ENCODE data around the gene ACSS3.
"Not testable (repeated sequence)": the region's sequence is repeated elsewhere in the genome, so short reads cannot be mapped to it uniquely, and the experiment has no call there.

ACSS3 gene, protein sequence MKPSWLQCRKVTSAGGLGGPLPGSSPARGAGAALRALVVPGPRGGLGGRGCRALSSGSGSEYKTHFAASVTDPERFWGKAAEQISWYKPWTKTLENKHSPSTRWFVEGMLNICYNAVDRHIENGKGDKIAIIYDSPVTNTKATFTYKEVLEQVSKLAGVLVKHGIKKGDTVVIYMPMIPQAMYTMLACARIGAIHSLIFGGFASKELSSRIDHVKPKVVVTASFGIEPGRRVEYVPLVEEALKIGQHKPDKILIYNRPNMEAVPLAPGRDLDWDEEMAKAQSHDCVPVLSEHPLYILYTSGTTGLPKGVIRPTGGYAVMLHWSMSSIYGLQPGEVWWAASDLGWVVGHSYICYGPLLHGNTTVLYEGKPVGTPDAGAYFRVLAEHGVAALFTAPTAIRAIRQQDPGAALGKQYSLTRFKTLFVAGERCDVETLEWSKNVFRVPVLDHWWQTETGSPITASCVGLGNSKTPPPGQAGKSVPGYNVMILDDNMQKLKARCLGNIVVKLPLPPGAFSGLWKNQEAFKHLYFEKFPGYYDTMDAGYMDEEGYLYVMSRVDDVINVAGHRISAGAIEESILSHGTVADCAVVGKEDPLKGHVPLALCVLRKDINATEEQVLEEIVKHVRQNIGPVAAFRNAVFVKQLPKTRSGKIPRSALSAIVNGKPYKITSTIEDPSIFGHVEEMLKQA

DNA sequence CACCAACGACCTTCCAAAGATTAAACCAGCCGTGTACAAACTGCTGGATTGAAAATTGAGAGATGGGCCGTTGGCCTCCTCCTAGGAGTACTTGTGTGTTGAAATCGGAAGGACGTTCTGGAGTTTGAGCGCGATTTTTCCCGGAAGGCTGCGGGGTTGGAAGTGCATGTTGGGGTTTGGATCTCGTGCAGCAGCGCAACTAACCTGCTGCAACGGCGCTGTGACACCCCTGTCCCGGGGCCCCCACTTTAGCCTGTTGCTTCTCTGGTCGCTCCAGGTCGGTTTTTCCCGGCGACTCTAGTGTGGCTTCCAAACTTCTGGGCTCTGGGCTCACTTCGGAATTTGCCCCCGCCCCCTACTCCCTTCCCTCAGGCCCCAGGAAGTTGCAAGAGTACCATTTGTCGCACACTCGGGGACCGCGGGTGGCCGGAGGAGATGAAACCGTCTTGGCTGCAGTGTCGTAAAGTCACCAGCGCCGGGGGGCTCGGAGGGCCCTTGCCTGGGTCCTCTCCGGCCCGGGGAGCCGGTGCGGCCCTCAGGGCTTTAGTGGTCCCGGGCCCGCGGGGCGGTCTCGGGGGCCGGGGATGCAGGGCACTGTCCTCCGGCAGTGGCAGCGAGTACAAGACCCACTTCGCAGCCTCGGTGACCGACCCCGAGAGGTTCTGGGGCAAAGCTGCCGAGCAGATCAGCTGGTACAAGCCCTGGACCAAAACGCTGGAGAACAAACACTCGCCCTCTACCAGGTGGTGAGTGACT, at the start of gene ACSS3:
Gene ACSS3, plus strand, starts transcription at position 394 of the 756 bp plus-strand sequence. Its CDS starts 42 bp downstream, at position 436.
- peaks cover 6% of the 10 kb centered on the region for H3K9me3 Mint-ChIP-seq
- DNase-seq (ENCODE audit: low spot score in 2 of 2) (no peak), ATAC-seq (ENCODE audit: low read depth) (no peak)
- H3K36me3 Mint-ChIP-seq: no peaks in the 10 kb centered on the region
- H3K27me3 Mint-ChIP-seq: no peaks in the 10 kb centered on the region
- no peaks in the 10 kb centered on the region for H3K4me1 Mint-ChIP-seq
- no peak within 1 kb of the TSS for H3K4me3 Mint-ChIP-seq
- H3K27ac Mint-ChIP-seq: no peak within 1 kb of the TSS

DNA sequence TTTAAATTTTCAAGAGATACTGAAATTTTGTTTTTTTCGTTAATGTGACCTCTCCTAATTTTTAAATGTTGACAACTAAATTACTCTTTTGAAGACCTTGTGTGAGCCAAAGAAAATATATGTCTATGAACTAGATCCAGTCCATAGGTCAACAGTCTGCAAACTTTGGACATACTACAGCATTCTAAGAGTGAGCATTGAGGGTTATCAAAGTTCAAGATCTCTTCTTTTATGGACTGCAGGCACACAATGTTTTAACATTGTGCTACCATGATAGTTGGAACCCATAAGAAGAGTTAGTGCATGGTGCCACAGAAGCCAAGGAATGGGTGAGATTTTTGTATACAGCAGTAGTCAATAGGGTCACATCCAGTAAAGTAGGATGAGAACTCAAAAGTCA, 43.0 kb upstream of the ACSS3 start:
- Mint-ChIP-seq H3K36me3 (no peaks in the 10 kb centered on the region), H3K4me3 (no peak overlapping the region), H3K9me3 (peaks cover 4% of the 10 kb centered on the region), H3K27me3 (no peaks in the 10 kb centered on the region), H3K4me1 (no peaks in the 10 kb centered on the region), H3K27ac (no peak overlapping the region)
- DNase-seq (ENCODE audit: low spot score in 2 of 2) (no peak), ATAC-seq (ENCODE audit: low read depth) (no peak)

DNA sequence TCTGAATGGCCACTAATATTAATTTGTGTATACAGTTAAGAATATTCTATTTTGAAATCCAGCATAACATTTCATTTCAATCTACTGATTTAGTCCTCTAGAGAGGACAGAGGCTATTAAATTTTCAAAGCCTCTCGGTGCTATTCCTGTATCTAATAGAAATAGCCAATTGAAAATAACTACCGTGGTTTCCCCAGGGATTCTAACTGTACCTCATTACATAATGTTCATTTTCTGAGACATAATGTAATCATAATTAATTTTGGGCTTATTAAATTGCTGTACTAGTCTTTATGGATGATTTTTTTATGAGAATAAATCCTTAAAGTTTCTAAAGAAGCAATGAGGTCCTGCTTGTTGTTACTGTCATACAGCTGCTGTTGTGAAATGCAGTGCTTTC, 38.6 kb upstream of the ACSS3 start:
- H3K27ac Mint-ChIP-seq: no peak overlapping the region
- no peak for DNase-seq (ENCODE audit: low spot score in 2 of 2)
- ATAC-seq (ENCODE audit: low read depth): no peak
- no peaks in the 10 kb centered on the region for H3K36me3 Mint-ChIP-seq
- no peaks in the 10 kb centered on the region for H3K4me1 Mint-ChIP-seq
- peaks cover 1% of the 10 kb centered on the region for H3K9me3 Mint-ChIP-seq
- H3K27me3 Mint-ChIP-seq: no peaks in the 10 kb centered on the region
- H3K4me3 Mint-ChIP-seq: no peak overlapping the region

DNA sequence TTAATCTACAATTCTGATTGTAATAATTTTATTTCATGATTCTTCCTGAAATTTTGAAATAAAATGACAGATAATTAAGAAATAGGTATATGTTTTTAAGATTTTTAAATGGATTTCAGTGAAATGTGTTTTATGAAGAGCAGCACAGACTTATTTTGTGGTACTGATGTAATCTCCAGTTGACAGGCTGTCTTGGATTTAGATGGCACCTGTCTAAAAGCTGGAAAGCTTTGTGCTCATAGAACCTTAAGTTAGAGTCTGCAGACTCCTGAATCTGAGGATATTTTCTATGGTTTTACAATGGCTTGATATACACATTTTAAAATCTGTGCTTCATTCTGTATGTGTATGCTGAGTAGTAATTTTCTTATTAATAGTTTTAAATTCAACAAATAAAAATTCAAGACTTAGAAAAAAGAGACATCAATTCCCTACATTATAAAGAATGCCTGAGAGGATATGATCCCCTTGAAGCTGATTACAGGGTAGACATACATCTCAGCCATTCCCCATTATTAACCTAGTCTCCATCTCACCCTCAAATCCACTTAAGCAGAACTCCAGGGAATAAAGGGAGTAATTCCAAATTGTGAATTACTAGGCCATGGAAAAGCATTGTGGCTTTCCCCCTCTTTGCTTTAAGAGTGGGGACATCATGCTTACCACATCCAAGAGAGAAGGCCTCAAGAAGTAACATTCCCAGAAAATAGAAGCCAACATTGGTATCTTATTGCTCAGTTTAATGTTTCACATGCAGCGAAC, 33.7 kb upstream of the ACSS3 start:
- no peaks in the 10 kb centered on the region for H3K36me3 Mint-ChIP-seq
- ATAC-seq (ENCODE audit: low read depth) (no peak), DNase-seq (ENCODE audit: low spot score in 2 of 2) (no peak)
- H3K9me3 Mint-ChIP-seq: peaks cover 4% of the 10 kb centered on the region
- H3K4me1 Mint-ChIP-seq: no peaks in the 10 kb centered on the region
- no peaks in the 10 kb centered on the region for H3K27me3 Mint-ChIP-seq
- H3K27ac Mint-ChIP-seq: no peak overlapping the region
- no peak overlapping the region for H3K4me3 Mint-ChIP-seq

DNA sequence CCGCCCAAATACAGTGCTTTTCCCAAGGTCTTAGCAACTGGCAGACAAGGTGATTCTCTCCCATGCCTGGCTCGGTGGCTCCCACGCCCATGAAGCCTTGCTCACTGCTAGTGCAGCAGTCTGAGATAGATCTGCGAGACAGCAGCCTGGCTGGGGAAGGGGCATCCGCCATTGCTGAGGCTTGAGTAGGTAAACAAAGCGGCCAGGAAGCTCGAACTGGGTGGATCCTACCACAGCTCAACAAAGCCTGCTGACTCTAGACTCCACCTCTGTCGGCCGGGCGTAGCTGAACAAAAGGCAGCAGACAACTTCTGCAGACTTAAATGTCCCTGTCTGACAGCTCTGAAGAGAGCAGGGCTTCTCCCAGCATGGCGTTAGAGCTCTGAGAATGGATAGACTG, 12.9 kb upstream of the ACSS3 start:
- not testable (repeated sequence) for H3K27me3 Mint-ChIP-seq; H3K4me1 Mint-ChIP-seq; H3K4me3 Mint-ChIP-seq; H3K36me3 Mint-ChIP-seq; ATAC-seq (ENCODE audit: low read depth); H3K9me3 Mint-ChIP-seq; H3K27ac Mint-ChIP-seq; DNase-seq (ENCODE audit: low spot score in 2 of 2)

DNA sequence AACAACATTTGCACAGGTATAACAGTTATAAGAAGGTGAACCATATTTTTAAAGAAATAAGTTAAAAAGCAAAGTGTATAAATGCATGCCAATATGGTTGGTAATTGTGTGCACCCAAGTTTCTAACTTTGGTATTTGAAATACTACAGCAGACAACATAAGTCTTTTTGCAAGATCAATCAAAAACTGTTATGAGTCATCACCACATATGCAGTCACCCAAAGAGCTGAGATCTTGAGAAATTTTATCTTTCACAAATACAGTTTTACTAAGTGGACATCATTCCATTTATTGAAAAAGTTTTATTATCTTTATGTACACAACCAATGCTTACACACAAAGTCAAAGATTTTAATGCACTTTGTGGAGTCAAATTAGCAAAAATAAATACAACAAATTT, 7.0 kb upstream of the ACSS3 start:
- Mint-ChIP-seq H3K9me3 (peaks cover 3% of the 10 kb centered on the region), H3K27me3 (no peaks in the 10 kb centered on the region), H3K4me3 (no peak overlapping the region), H3K4me1 (no peaks in the 10 kb centered on the region), H3K27ac (no peak overlapping the region), H3K36me3 (no peaks in the 10 kb centered on the region)
- DNase-seq (ENCODE audit: low spot score in 2 of 2): no peak
- no peak for ATAC-seq (ENCODE audit: low read depth)

DNA sequence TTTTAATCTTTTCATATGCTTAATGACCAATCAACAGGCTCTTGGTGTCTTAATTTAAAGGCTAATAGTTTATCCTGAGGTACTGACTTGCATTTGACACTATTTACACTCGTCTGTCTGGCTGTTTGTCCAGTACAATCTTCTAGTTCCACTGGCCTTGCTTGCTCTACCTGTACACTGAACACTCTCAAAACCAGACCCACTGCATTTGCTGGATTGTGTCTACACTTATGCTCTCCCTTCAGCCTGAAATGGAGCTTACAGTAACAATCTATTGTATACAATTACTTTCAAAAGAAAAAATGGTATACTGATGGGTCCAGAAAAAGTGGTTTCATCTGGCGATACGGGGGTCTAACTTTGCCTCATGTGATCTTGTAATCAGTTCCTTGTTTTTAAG, 2.3 kb upstream of the ACSS3 start:
- DNase-seq (ENCODE audit: low spot score in 2 of 2): no peak
- Mint-ChIP-seq H3K4me1 (no peaks in the 10 kb centered on the region), H3K27ac (no peak overlapping the region), H3K36me3 (no peaks in the 10 kb centered on the region), H3K4me3 (no peak overlapping the region), H3K27me3 (no peaks in the 10 kb centered on the region), H3K9me3 (peaks cover 4% of the 10 kb centered on the region)
- no peak for ATAC-seq (ENCODE audit: low read depth)

DNA sequence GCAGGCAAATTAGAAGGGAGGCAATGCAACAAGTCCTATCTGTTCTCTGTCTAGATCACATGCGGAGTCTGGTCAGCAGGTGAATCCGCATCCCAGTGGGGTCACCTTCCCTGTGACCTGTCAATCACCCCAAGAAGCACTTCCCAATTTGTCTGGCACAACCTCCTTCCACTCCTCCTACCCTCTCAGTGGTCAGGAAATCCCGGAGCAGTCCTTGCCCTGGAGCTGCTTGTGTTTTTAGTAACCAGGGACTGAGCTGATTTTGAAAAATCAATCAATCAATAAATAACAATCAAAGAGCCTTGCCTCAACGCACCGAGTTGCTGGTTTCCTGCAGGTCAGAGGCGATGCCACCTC, 572 bp upstream of the ACSS3 start:
- Mint-ChIP-seq H3K4me1 (no peaks in the 10 kb centered on the region), H3K36me3 (no peaks in the 10 kb centered on the region), H3K27me3 (no peaks in the 10 kb centered on the region), H3K9me3 (peaks cover 6% of the 10 kb centered on the region), H3K27ac (no peak overlapping the region), H3K4me3 (no peak overlapping the region)
- DNase-seq (ENCODE audit: low spot score in 2 of 2) (no peak), ATAC-seq (ENCODE audit: low read depth) (no peak)

DNA sequence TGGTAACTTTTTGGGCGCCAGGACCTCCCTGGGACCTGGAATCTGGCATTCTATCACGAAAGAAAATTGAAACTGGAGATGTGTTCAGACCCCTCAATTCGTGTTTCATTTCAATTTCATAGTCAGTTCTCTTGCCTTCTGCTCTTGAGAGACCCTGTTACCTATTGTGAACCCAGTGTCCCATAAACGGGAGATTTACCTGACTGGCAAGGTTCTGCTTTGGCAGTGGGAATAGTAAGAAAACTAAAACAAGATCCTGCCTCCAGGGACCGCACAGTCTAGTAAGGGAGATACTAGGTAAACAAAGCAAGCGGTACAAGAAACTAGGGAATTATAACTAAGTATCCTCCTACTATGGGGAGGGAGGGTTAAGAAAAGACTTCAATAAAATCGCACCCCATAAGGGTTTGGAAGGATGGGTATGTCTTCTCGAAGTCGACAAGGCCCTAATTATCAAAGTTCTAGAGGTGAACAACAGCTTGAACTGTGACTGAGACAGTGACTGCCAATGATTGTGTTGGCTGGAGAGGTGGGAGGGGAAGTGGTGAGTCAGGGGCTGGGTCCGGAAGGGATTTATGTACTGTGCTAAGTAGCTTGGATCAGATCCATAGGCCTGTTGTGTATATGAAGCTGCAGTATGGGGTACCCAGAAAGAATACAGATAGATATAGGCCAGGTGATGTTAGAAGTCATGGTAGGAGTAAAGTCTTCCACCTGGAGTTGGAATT, 754 bp downstream of the ACSS3 start:
- H3K4me1 Mint-ChIP-seq: no peaks in the 10 kb centered on the region
- no peak overlapping the region for H3K4me3 Mint-ChIP-seq
- no peaks in the 10 kb centered on the region for H3K27me3 Mint-ChIP-seq
- ATAC-seq (ENCODE audit: low read depth) (no peak), DNase-seq (ENCODE audit: low spot score in 2 of 2) (no peak)
- peaks cover 6% of the 10 kb centered on the region for H3K9me3 Mint-ChIP-seq
- no peak overlapping the region for H3K27ac Mint-ChIP-seq
- no peaks in the 10 kb centered on the region for H3K36me3 Mint-ChIP-seq

DNA sequence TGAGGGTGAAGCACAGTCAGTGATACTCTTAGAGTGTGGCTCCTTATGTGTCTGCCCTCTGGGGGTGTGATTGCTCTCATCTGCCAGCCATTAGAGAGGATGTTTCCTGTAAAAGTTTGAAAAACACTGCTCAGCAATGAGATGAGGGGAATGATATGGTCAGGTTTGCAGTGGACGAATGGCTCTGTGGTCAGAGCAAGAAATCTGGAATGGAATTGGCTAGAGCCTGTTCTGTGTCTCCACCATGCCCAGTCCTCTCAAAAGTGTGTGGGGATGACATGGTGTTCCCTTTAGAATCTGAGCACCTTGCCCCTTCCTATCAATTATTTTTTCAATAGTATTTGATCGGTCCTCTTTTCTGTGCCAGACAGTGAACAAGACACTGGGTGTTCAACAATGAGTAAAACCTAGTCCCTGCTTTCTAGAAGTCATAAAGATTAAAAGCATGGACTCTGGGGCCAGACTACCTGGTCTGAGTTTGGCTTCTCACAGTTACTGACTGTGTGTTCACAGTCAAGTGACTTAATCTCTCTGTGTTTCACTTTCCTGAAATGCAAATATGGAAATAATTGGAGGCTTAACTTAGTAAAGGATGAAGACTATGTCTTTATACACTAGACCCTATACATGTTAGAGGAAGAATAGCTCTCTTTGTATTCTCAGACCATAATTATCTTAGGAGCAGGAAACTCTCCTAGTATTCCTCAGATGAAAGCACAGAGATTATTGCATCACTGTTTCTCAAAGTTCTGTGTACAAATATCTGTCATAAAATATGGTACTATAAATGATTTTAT, 1.6 kb downstream of the ACSS3 start:
- no peaks in the 10 kb centered on the region for H3K36me3 Mint-ChIP-seq

DNA sequence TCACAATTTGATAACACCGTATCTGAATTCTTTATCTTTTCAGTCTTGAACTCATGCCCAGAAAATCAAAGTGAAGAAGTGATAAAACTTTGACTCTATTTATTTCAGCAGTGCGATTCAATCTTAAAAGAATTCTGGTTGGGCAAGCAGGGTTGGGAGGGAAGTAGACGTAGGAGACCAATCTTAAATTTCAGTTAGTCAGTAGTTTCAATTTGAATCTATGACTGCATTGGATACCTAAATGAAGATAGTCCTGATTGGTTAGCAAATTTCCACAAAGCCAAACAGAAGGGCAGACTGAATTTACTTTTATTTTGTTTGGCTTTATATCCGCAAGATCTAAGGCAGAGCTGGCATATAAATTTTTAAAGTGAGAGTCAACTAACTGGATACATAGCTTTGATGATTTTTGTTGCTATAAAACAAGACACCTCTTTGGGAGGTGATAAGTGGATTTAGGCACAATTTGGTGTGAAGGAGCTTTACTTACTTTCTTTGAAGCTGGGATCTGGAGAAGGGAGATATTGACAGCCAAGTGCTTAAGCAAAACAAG, 2.6 kb downstream of the ACSS3 start:
- no peak for DNase-seq (ENCODE audit: low spot score in 2 of 2)
- ATAC-seq (ENCODE audit: low read depth): no peak
- H3K27me3 Mint-ChIP-seq: no peaks in the 10 kb centered on the region

More for the DNA sequence above, 1.6 kb downstream of the ACSS3 start:
- H3K4me1 Mint-ChIP-seq: no peaks in the 10 kb centered on the region
- no peak overlapping the region for H3K27ac Mint-ChIP-seq
- no peaks in the 10 kb centered on the region for H3K27me3 Mint-ChIP-seq
- DNase-seq (ENCODE audit: low spot score in 2 of 2) (no peak), ATAC-seq (ENCODE audit: low read depth) (no peak)
- peaks cover 10% of the 10 kb centered on the region for H3K9me3 Mint-ChIP-seq
- H3K4me3 Mint-ChIP-seq: no peak overlapping the region

DNA sequence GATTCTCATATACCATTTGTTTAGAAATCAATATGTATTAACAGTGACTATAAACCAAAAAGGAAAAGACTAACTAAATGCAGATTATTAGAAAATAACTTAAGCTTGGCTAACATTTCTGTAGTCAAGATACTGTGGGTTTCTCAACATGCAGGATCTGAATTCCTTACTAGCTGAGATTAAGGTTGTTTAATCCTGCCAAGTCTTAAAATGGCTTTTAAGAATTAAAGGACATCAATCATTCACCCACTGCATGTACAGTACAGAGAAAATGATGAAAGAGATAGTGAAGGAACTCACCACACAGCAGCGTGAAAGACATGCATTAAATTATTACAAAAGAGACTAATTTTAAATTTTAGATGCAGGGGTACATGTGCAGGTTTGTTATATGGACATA, 3.8 kb downstream of the ACSS3 start:
- Mint-ChIP-seq H3K4me3 (no peak overlapping the region), H3K27ac (no peak overlapping the region), H3K9me3 (peaks cover 11% of the 10 kb centered on the region), H3K4me1 (no peaks in the 10 kb centered on the region), H3K27me3 (no peaks in the 10 kb centered on the region), H3K36me3 (no peaks in the 10 kb centered on the region)
- DNase-seq (ENCODE audit: low spot score in 2 of 2) (no peak), ATAC-seq (ENCODE audit: low read depth) (no peak)

More for the DNA sequence above, 2.6 kb downstream of the ACSS3 start:
- peaks cover 13% of the 10 kb centered on the region for H3K9me3 Mint-ChIP-seq
- H3K4me3 Mint-ChIP-seq: no peak overlapping the region
- H3K27ac Mint-ChIP-seq: no peak overlapping the region
- H3K36me3 Mint-ChIP-seq: no peaks in the 10 kb centered on the region
- H3K4me1 Mint-ChIP-seq: no peaks in the 10 kb centered on the region
